HL-60 (cell line): ENCODE results near the gene ERAS.

Experiments used
- GABPA ChIP-seq: IDR thresholded peaks from 2 replicates; pipeline ENCODE4 v1.6.1; 2012; ENCODE audit warnings: low read depth
- POLR2AphosphoS5 ChIP-seq: IDR thresholded peaks from 2 replicates; pipeline ENCODE4 v1.6.1; 2012; ENCODE audit warnings: low read depth
- SPI1 ChIP-seq: IDR thresholded peaks from 2 replicates; pipeline ENCODE4 v1.6.1; 2012; ENCODE audit warnings: low read depth, mild to moderate bottlenecking, borderline replicate concordance
- TF ChIP-seq, protein P1 (sequence below): IDR thresholded peaks from one replicate; pipeline ENCODE4 v1.5.1; 2011; ENCODE audit warnings: low read length, control low read depth, inconsistent platforms; ENCODE audit not compliant: insufficient read depth
- TF ChIP-seq, protein P2 (sequence below): IDR thresholded peaks from 2 replicates; pipeline ENCODE4 v1.6.1; 2012; ENCODE audit warnings: low read depth; ENCODE audit not compliant: insufficient replicate concordance

DNA sequence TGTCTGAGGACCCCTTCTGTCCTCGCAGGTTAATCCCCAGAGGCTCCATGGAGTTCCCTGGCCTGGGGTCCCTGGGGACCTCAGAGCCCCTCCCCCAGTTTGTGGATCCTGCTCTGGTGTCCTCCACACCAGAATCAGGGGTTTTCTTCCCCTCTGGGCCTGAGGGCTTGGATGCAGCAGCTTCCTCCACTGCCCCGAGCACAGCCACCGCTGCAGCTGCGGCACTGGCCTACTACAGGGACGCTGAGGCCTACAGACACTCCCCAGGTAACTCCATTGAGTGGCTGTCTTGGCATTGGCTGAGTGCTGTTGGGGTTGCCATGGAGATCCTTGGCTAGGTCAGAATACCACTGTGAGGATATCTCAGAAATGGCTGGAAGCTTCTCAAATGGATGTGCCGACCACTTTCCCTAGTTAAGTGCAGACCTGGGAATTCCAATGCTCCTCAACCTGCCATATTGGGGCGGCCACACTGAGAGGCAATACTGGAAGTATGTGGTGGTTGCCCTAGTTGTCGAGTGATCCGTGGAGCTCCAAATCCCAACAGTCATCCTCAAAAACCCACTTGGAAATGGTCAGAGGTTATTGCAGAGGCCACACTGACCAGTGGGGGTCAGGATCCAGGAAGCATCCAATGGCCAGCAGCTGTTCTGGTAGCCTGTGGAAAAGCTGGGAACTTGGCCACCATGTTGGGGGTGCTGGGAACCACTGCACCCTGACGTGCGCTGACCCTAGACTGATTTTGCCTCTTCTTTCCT, 35.1 kb upstream of the ERAS start:
- TF ChIP-seq, protein P1, sequence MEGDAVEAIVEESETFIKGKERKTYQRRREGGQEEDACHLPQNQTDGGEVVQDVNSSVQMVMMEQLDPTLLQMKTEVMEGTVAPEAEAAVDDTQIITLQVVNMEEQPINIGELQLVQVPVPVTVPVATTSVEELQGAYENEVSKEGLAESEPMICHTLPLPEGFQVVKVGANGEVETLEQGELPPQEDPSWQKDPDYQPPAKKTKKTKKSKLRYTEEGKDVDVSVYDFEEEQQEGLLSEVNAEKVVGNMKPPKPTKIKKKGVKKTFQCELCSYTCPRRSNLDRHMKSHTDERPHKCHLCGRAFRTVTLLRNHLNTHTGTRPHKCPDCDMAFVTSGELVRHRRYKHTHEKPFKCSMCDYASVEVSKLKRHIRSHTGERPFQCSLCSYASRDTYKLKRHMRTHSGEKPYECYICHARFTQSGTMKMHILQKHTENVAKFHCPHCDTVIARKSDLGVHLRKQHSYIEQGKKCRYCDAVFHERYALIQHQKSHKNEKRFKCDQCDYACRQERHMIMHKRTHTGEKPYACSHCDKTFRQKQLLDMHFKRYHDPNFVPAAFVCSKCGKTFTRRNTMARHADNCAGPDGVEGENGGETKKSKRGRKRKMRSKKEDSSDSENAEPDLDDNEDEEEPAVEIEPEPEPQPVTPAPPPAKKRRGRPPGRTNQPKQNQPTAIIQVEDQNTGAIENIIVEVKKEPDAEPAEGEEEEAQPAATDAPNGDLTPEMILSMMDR = no peak
- TF ChIP-seq, protein P2, sequence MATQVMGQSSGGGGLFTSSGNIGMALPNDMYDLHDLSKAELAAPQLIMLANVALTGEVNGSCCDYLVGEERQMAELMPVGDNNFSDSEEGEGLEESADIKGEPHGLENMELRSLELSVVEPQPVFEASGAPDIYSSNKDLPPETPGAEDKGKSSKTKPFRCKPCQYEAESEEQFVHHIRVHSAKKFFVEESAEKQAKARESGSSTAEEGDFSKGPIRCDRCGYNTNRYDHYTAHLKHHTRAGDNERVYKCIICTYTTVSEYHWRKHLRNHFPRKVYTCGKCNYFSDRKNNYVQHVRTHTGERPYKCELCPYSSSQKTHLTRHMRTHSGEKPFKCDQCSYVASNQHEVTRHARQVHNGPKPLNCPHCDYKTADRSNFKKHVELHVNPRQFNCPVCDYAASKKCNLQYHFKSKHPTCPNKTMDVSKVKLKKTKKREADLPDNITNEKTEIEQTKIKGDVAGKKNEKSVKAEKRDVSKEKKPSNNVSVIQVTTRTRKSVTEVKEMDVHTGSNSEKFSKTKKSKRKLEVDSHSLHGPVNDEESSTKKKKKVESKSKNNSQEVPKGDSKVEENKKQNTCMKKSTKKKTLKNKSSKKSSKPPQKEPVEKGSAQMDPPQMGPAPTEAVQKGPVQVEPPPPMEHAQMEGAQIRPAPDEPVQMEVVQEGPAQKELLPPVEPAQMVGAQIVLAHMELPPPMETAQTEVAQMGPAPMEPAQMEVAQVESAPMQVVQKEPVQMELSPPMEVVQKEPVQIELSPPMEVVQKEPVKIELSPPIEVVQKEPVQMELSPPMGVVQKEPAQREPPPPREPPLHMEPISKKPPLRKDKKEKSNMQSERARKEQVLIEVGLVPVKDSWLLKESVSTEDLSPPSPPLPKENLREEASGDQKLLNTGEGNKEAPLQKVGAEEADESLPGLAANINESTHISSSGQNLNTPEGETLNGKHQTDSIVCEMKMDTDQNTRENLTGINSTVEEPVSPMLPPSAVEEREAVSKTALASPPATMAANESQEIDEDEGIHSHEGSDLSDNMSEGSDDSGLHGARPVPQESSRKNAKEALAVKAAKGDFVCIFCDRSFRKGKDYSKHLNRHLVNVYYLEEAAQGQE = no peak
- TF ChIP-seq SPI1 (no peak), POLR2AphosphoS5 (no peak), GABPA (no peak)
